ENCODE results near the gene KIR3DL2.
"Not testable (repeated sequence)": the region's sequence is repeated elsewhere in the genome, so short reads cannot be mapped to it uniquely, and the experiment has no call there.

DNA sequence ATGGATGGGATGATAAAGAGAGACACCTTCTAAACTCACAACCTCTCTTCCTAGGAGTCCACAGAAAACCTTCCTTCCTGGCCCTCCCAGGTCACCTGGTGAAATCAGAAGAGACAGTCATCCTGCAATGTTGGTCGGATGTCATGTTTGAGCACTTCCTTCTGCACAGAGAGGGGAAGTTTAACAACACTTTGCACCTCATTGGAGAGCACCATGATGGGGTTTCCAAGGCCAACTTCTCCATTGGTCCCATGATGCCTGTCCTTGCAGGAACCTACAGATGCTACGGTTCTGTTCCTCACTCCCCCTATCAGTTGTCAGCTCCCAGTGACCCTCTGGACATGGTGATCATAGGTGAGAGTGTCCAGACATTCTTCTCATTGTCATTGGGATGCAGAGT is 12.7 kb upstream of the KIR3DL2 start:
- TF ChIP-seq, protein P1, sequence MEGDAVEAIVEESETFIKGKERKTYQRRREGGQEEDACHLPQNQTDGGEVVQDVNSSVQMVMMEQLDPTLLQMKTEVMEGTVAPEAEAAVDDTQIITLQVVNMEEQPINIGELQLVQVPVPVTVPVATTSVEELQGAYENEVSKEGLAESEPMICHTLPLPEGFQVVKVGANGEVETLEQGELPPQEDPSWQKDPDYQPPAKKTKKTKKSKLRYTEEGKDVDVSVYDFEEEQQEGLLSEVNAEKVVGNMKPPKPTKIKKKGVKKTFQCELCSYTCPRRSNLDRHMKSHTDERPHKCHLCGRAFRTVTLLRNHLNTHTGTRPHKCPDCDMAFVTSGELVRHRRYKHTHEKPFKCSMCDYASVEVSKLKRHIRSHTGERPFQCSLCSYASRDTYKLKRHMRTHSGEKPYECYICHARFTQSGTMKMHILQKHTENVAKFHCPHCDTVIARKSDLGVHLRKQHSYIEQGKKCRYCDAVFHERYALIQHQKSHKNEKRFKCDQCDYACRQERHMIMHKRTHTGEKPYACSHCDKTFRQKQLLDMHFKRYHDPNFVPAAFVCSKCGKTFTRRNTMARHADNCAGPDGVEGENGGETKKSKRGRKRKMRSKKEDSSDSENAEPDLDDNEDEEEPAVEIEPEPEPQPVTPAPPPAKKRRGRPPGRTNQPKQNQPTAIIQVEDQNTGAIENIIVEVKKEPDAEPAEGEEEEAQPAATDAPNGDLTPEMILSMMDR (IDR thresholded peaks at IDR 0.05) = not testable (repeated sequence)
- not testable (repeated sequence) for TF ChIP-seq POLR2A (IDR thresholded peaks at IDR 0.05)

Data from uterus (tissue), 2 donors.